HG03469 (cell line): ENCODE results near the gene HERC6.
"Not testable (repeated sequence)": the region's sequence is repeated elsewhere in the genome, so short reads cannot be mapped to it uniquely, and the experiment has no call there.

Experiments
- ATAC-seq: cut with Tn5 transposase; IDR thresholded peaks from one replicate; pipeline ENCODE4 v1.9.1; 2021; ENCODE audit warnings: mild to moderate bottlenecking, moderate library complexity, moderate number of reproducible peaks; ENCODE audit not compliant: unreplicated experiment

Gene HERC6

GRCh38 chr4:88443486-88443885, 64.8 kb downstream of the HERC6 start:
- ATAC-seq = no peak

- no peak for ATAC-seq
These were observed 66.6 kb downstream of the HERC6 start for GRCh38 chr4:88445252-88445651.

DNA sequence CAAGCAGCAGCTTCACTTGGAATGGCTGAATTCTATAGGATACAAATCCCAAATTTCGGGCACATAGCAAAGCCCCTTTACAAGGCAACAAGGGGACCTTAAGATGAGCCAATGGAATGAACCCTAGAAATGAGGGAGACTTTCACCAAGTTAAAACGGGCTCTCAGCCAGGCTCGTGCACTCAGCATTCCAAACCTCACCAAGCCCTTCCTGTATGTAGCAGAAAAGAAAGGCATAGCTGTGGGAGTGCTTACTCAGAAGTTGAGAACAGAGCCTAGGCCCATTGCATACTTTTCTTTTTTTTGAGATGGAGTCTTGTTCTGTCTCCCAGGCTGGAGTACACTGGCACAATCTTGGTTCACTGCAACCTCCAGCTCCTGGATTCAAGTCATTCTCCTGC, 67.5 kb downstream of the HERC6 start:
- no peak for ATAC-seq

GRCh38 chr4:88447371-88448095, 68.9 kb downstream of the HERC6 start:
- ATAC-seq = no peak

DNA sequence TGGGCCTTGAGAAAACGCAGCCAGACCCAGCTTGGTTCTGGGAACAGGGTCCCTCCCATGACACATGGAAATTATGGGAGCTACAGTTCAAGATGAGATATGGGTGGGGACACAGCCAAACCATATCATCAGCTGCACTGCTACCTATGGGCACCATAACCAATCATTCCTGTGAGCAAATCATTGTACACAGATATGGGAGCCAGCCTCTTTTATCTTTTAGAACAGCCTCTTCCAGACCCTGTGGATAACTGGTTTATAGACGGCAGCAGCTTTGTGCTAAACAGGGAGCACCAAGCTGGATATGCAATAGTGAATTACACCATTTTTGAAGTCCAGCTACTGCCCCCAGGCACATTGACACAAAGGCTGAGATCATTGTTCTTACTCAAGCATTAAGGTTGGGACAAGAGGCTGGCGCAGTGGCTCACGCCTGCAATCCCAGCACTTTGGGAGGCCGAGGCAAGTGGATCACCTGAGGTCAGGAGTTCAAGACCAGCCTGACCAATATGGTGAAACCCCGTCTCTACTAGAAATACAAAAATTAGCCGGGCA, 69.6 kb downstream of the HERC6 start:
- ATAC-seq = not testable (repeated sequence)

- ATAC-seq = no peak
These were observed 70.2 kb downstream of the HERC6 start for GRCh38 chr4:88448889-88449288.

GRCh38 chr4:88449290-88449689, 70.6 kb downstream of the HERC6 start:
- no peak for ATAC-seq

DNA sequence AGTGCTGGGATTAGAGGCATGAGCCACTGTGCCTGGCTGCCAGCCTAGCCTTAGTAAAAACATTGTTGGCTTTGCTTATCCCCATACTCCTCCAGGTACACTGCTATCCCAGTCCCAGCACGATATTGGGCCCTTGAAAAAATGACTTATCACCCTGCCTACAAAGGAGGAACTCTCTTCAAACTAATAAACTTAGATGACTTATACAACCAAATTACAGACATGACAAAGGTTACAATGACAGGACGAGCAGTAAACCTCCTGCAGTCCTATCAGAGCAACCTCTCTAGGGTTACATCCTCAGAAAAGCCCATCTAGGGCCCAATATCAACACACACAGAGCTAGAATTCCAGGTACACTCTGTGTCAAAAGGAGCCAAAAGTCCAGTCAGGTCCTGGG, 72.6 kb downstream of the HERC6 start:
- no peak for ATAC-seq

DNA sequence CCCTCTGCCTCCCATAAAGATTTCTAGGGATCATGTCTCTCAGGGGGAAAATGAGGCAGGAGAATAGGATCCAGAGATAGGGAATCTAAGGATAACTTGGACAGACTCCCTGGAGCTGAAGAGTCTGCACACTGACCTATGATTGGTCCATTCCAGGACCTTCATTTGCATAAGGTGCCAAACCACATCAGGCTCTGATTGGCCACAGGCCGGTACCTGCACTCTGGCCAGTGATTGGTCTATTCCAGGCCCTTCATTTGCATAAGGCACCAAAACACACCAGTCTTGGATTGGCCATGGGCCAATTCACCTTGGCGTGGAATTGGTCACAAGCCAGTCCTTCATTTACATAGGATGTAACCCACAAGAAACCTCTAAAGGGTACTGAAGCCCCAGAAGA, 74.3 kb downstream of the HERC6 start:
- no peak for ATAC-seq

GRCh38 chr4:88456670-88457306, 78.1 kb downstream of the HERC6 start, which contains the start of gene HERC5:
Gene HERC5, plus strand, starts transcription at chr4:88457119. Its CDS starts 151 bp downstream, at chr4:88457270.
- ATAC-seq = peak; percentile 86

GRCh38 chr4:88457307-88458103, 78.9 kb downstream of the HERC6 start:
- ATAC-seq = peak; percentile 21

- no peak for ATAC-seq
These were observed 79.6 kb downstream of the HERC6 start for GRCh38 chr4:88458104-88458740.

DNA sequence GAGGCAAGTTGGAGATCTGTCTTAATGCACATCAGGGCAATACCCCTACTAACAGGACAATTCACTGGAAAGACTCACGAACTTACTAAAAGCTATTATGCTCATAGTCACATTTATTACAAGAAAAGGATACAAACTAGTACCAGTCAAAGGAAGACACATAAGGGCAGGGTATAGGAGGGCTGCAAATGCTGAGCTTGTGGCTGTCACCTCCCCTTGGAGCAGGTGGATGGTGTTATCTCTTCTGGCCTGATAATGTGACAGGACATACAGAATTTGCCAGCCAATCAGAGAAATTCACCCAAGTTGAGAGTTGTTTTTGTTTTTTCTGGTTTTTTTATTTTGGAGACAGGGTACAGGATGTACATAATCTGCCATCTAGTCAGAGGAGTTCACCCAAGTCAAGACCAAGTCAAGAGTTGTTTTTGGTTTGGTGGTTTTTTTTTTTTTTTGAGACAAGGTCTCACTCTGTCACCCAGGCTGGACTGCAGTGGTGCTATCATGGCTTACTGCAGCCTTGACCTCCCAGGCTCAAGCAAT, 87.1 kb downstream of the HERC6 start:
- ATAC-seq = no peak

DNA sequence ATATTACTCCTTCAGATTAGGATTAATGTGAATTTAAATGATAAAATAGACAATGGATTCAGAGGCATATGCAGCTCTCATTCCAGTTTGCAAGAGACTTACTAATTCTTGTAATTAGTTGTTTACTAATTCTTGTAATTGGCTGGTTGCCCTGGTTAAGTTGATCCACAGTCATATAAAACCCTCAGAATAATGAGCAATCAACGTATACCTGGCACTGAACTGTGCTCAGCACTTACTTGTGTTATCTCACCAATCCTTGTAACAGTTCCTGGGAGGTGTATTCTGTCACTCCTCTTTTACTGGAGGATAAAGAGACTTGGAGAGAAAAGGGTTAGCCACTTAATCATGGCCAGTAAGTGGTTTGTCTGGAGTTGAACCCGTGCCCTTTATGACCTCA, 88.7 kb downstream of the HERC6 start:
- ATAC-seq = no peak

DNA sequence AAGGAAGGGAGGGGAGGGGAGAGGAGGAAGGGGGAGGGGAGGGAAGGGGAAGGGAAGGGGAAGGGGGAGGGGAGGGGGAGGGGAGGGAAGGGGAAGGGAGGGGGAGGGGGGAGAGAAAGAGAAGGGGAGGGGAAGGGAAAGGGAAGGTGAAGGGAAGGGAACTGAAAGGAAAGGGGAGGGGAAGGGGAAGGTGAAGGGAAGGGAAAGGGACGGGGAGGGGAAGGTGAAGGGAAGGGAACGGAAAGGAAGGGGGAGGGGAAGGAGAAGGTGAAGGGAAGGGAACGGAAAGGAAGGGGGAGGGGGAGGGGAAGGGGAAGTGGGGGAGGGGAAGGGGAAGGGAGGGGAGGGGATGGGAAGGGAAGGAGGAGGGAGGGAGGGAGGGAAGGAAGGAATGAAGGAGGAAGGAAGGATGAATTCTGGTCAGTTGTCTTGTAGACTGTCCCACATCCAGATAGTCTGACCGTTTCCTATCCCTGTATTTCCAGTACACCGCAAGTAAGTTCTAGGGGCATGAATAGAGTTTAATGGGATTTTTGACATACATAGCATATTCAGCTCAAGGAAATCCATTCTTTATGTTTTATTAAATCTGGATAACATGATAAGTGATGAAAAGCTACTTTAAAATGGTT, 98.7 kb downstream of the HERC6 start:
- no peak for ATAC-seq

- ATAC-seq = no peak
These were observed 99.6 kb downstream of the HERC6 start for GRCh38 chr4:88478247-88478646.

GRCh38 chr4:88481537-88481936, 102.9 kb downstream of the HERC6 start:
- ATAC-seq = no peak

DNA sequence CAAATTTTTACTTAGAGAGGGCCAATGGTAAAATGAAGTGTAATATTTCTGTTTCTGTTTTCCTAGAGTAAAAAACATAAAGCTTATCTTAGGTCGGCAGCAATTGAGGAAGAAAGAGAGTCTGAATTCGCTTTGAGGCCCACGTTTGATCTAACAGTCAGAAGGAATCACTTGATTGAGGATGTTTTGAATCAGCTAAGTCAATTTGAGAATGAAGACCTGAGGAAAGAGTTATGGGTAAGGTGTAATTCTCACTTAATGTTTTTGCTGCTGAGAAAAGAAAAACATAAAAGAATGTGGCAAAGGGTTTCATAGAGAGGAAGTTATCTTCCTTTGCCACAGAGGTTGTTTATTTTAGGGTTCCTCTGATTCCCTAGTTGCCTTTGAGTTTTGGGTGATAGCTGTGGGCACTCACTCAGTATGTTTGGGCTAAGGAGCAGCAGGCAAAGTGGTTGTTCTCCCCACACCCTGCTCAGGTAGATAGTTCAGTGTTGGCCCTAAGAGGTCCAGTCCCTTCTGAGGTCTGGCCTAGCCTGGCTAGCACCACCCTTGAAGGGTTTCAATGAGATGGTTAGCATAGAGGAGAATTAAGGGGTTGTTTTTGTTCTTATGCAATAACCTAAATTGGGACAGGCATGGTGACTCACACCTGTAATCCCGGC, 110.6 kb downstream of the HERC6 start:
- ATAC-seq = no peak
